MM.1S (cell line): ENCODE data around the gene HIPK4.

ENCODE experiments used
- CTCF ChIP-seq: fragments of 300-600 bp; sonication (generic); IDR thresholded peaks from 2 replicates; pipeline ENCODE4 v1.5.1; 2016; ENCODE audit warnings: antibody characterized with exemption, low read length, mixed read lengths
- EZH2 ChIP-seq: fragments of 300-600 bp; sonication (generic); optimal IDR thresholded peaks from 2 replicates; pipeline ENCODE3; 2017; ENCODE audit warnings: low read depth, mild to moderate bottlenecking, antibody characterized with exemption, low read length, mixed read lengths

GRCh38 chr19:40415768-40416167 lies 25.8 kb upstream of the HIPK4 start:
- no peak for TF ChIP-seq CTCF
- no peak for TF ChIP-seq EZH2
